ENCODE measurements around the gene LONRF2. TPM values are rescaled to one million over a fixed set of nuclear protein-coding genes. Genes with fewer than 3 reads are reported as not detected.
"Not testable (repeated sequence)": the region's sequence is repeated elsewhere in the genome, so short reads cannot be mapped to it uniquely, and the experiment has no call there.

The LONRF2 gene
- total and polyA plus RNA-seq, 2 experiments from 2014 or later: under 0.01 TPM; not detected in 1

DNA sequence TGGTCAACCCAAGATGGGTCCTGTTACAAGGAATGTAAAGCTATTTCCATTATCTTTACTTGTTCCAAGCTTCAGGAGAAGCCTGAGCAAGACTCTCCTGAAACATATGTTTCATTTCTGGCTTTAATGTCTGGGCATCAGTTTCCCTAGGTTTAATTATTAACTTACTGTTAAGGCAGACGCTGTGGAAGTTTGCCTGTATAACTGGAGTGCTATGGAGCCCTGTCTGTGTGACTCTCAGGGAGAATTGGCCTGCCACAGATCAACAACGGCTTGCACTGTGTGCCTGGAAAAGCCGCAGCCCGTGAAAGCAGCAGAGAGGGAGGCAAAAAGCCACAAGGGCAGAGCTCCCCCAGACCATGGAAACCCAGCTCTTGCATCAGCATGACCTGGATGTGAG lies 22.1 kb upstream of the LONRF2 start:
- H3K4me2 ChIP-seq (ENCODE audit: unreplicated experiment): no peak overlapping the region
- no peaks in the 10 kb centered on the region for H3K9me3 ChIP-seq (ENCODE audit: low read depth)
- no peak overlapping the region for H3K4me3 ChIP-seq
- H3K36me3 ChIP-seq (ENCODE audit: low read depth): no peaks in the 10 kb centered on the region
- no peaks in the 10 kb centered on the region for H3K4me1 ChIP-seq (ENCODE audit: insufficient read depth)
- no peak overlapping the region for H2AFZ ChIP-seq
- H3K79me2 ChIP-seq (ENCODE audit: insufficient read depth): no peaks in the 10 kb centered on the region
- H3F3A ChIP-seq (ENCODE audit: insufficient read depth): no peaks in the 10 kb centered on the region
- no peak overlapping the region for H3K27ac ChIP-seq
- H3K9me2 ChIP-seq (ENCODE audit: insufficient read depth): no peaks in the 10 kb centered on the region
- TF ChIP-seq EZH2 (IDR thresholded peaks at IDR 0.05; ENCODE audit: insufficient read depth, poor library complexity, severe bottlenecking): no peak
- no peak for TF ChIP-seq EZH2phosphoT487 (IDR thresholded peaks at IDR 0.05; ENCODE audit: insufficient read depth, low read depth)
- in situ Hi-C loops (cut with MboI): no loop called here
- peaks cover 11% of the 10 kb centered on the region for H3K27me3 ChIP-seq (replicated peaks; ENCODE audit: insufficient read depth)
- WGBS, 2 experiments (ENCODE audit: low coverage in 1 of 2, low lambda C conversion rate in 2 of 2, missing lambda C conversion rate in 2 of 2): 7 to 14% methylated on average over 4 of the region's 4 CpGs
- DNase-seq: no peak
- no peak overlapping the region for H3K9ac ChIP-seq
- H4K20me1 ChIP-seq (ENCODE audit: insufficient read depth): no peaks in the 10 kb centered on the region

- H3K4me3 ChIP-seq; H3K9me2 ChIP-seq (ENCODE audit: insufficient read depth); H3K4me2 ChIP-seq (ENCODE audit: unreplicated experiment); in situ Hi-C loops (cut with MboI); H3K36me3 ChIP-seq (ENCODE audit: low read depth); H3F3A ChIP-seq (ENCODE audit: insufficient read depth); H3K9me3 ChIP-seq (ENCODE audit: low read depth); DNase-seq; H2AFZ ChIP-seq; H3K4me1 ChIP-seq (ENCODE audit: insufficient read depth); H3K27ac ChIP-seq; H4K20me1 ChIP-seq (ENCODE audit: insufficient read depth); H3K79me2 ChIP-seq (ENCODE audit: insufficient read depth); H3K9ac ChIP-seq: not testable (repeated sequence)
- peaks cover 23% of the 10 kb centered on the region for H3K27me3 ChIP-seq (replicated peaks; ENCODE audit: insufficient read depth)
- WGBS, 2 experiments (ENCODE audit: low coverage in 1 of 2, low lambda C conversion rate in 2 of 2, missing lambda C conversion rate in 2 of 2): 51 to 52% methylated on average over 2 of the region's 2 CpGs
Measured at GRCh38 chr2:100342466-100342865, 20.2 kb upstream of the LONRF2 start.

DNA sequence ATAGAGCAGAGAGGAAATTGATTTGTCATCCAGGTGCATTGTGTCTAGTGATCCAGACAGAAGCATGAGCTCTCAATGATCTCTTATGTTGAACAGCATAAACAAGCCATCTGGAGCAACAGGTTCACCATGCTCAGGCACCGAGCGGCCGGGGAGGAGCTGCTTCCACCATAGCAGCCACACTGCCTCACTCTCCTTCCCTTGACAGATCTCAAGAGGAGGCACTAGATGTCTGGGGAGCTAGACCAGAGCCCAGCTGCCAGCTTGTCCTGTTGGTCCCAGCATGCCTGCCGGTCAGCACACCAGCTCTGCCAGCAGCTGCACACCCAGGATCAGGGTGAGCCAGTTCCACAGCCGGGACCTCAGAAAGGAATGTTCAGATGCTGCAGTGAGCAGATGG lies 17.5 kb upstream of the LONRF2 start:
- H3K36me3 ChIP-seq (ENCODE audit: low read depth): no peaks in the 10 kb centered on the region
- H3K4me1 ChIP-seq (ENCODE audit: insufficient read depth): no peaks in the 10 kb centered on the region
- no peak overlapping the region for H3K4me2 ChIP-seq (ENCODE audit: unreplicated experiment)
- no peak overlapping the region for H2AFZ ChIP-seq
- no peak for TF ChIP-seq EZH2phosphoT487 (IDR thresholded peaks at IDR 0.05; ENCODE audit: insufficient read depth, low read depth)
- TF ChIP-seq EZH2 (IDR thresholded peaks at IDR 0.05; ENCODE audit: insufficient read depth, poor library complexity, severe bottlenecking): no peak
- H3K9me2 ChIP-seq (ENCODE audit: insufficient read depth): no peaks in the 10 kb centered on the region
- H4K20me1 ChIP-seq (ENCODE audit: insufficient read depth): no peaks in the 10 kb centered on the region
- DNase-seq: no peak
- no peaks in the 10 kb centered on the region for H3K79me2 ChIP-seq (ENCODE audit: insufficient read depth)
- H3K27ac ChIP-seq: no peak overlapping the region
- H3K9ac ChIP-seq: no peak overlapping the region
- WGBS, 2 experiments (ENCODE audit: low coverage in 1 of 2, low lambda C conversion rate in 2 of 2, missing lambda C conversion rate in 2 of 2): 64 to 72% methylated on average over 5 of the region's 5 CpGs
- in situ Hi-C loops (cut with MboI): no loop called here
- H3K9me3 ChIP-seq (ENCODE audit: low read depth): no peaks in the 10 kb centered on the region
- H3K27me3 ChIP-seq (replicated peaks; ENCODE audit: insufficient read depth): peaks cover 29% of the 10 kb centered on the region
- H3F3A ChIP-seq (ENCODE audit: insufficient read depth): no peaks in the 10 kb centered on the region
- H3K4me3 ChIP-seq: no peak overlapping the region

GRCh38 chr2:100334929-100335328 lies 12.6 kb upstream of the LONRF2 start:
- H3F3A ChIP-seq (ENCODE audit: insufficient read depth): no peaks in the 10 kb centered on the region
- H3K27ac ChIP-seq: no peak overlapping the region
- no peaks in the 10 kb centered on the region for H3K79me2 ChIP-seq (ENCODE audit: insufficient read depth)
- in situ Hi-C loops (cut with MboI): no loop called here
- DNase-seq: no peak
- H3K4me2 ChIP-seq (ENCODE audit: unreplicated experiment): no peak overlapping the region
- 60 to 62% methylated on average over 2 of the region's 2 CpGs for WGBS, 2 experiments (ENCODE audit: low coverage in 1 of 2, low lambda C conversion rate in 2 of 2, missing lambda C conversion rate in 2 of 2)
- no peaks in the 10 kb centered on the region for H3K36me3 ChIP-seq (ENCODE audit: low read depth)
- TF ChIP-seq EZH2 (IDR thresholded peaks at IDR 0.05; ENCODE audit: insufficient read depth, poor library complexity, severe bottlenecking) (no peak), EZH2phosphoT487 (IDR thresholded peaks at IDR 0.05; ENCODE audit: insufficient read depth, low read depth) (no peak)
- no peaks in the 10 kb centered on the region for H4K20me1 ChIP-seq (ENCODE audit: insufficient read depth)
- H3K9me2 ChIP-seq (ENCODE audit: insufficient read depth): no peaks in the 10 kb centered on the region
- H2AFZ ChIP-seq: no peak overlapping the region
- H3K4me1 ChIP-seq (ENCODE audit: insufficient read depth): no peaks in the 10 kb centered on the region
- no peak overlapping the region for H3K9ac ChIP-seq
- H3K9me3 ChIP-seq (ENCODE audit: low read depth): no peaks in the 10 kb centered on the region
- peaks cover 32% of the 10 kb centered on the region; the same call in 1 of the 2 replicates for H3K27me3 ChIP-seq (replicated peaks; ENCODE audit: insufficient read depth)
- no peak overlapping the region for H3K4me3 ChIP-seq

- Histone ChIP-seq H3K27ac (no peak overlapping the region), H3F3A (ENCODE audit: insufficient read depth) (no peaks in the 10 kb centered on the region), H3K9me3 (ENCODE audit: low read depth) (no peaks in the 10 kb centered on the region), H3K79me2 (ENCODE audit: insufficient read depth) (no peaks in the 10 kb centered on the region), H3K9ac (no peak overlapping the region), H3K27me3 (replicated peaks; ENCODE audit: insufficient read depth) (peaks cover 49% of the 10 kb centered on the region), H4K20me1 (ENCODE audit: insufficient read depth) (no peaks in the 10 kb centered on the region), H3K4me1 (ENCODE audit: insufficient read depth) (no peaks in the 10 kb centered on the region), H2AFZ (no peak overlapping the region), H3K4me3 (no peak overlapping the region), H3K9me2 (ENCODE audit: insufficient read depth) (no peaks in the 10 kb centered on the region), H3K36me3 (ENCODE audit: low read depth) (no peaks in the 10 kb centered on the region), H3K4me2 (ENCODE audit: unreplicated experiment) (no peak overlapping the region)
- WGBS, 2 experiments (ENCODE audit: low coverage in 1 of 2, low lambda C conversion rate in 2 of 2, missing lambda C conversion rate in 2 of 2): 45 to 57% methylated on average over 4 of the region's 4 CpGs
- no peak for DNase-seq
- in situ Hi-C loops (cut with MboI): no loop called here
- TF ChIP-seq EZH2 (IDR thresholded peaks at IDR 0.05; ENCODE audit: insufficient read depth, poor library complexity, severe bottlenecking) (no peak), EZH2phosphoT487 (IDR thresholded peaks at IDR 0.05; ENCODE audit: insufficient read depth, low read depth) (no peak)
Measured at GRCh38 chr2:100327742-100328141, 5.4 kb upstream of the LONRF2 start.

Data from GM23248 (cell line).